Measurements from ENCODE around the gene HSPG2. TPM values are rescaled to one million over a fixed set of nuclear protein-coding genes. Genes with fewer than 3 reads are reported as not detected.
"Not testable (repeated sequence)": the region's sequence is repeated elsewhere in the genome, so short reads cannot be mapped to it uniquely, and the experiment has no call there.

Gene HSPG2
- total and polyA plus RNA-seq, 7 experiments from 2014 or later, result 1.0 to 20.8 (median 9.4) TPM

GRCh38 chr1:21924503-21925005 lies 12.6 kb downstream of the HSPG2 start:
- Mint-ChIP-seq H3K27me3 (peaks cover 0 to under 1% (median 0%) of the 10 kb centered on the region in 5 donors), H3K27ac (peak overlapping the region in 1 of 9 donors; percentile 6), H3K4me3 (no peak overlapping the region), H3K9me3 (no peaks in the 10 kb centered on the region), H3K36me3 (no peaks in the 10 kb centered on the region), H3K4me1 (no peaks in the 10 kb centered on the region)
- Histone ChIP-seq H3K27ac (ENCODE audit: low read depth, low read length) (no peak overlapping the region), H3K4me3 (ENCODE audit: low read length) (no peak overlapping the region), H3K4me1 (ENCODE audit: control insufficient read depth in 2 of 2, insufficient read depth in 2 of 2, low read length in 2 of 2) (no peaks in the 10 kb centered on the region), H3K27me3 (ENCODE audit: control insufficient read depth in 2 of 2, insufficient read depth in 2 of 2, low read length in 2 of 2) (no peaks in the 10 kb centered on the region), H3K36me3 (ENCODE audit: control insufficient read depth in 2 of 3, insufficient read depth in 3 of 3, low read length in 3 of 3) (no peaks in the 10 kb centered on the region), H3K9me3 (ENCODE audit: control insufficient read depth in 2 of 3, low read length in 3 of 3) (no peaks in the 10 kb centered on the region)
- POLR2A ChIA-PET, result no interaction called here
- CTCF ChIA-PET, result interaction anchor here (0.6 kb wide), 1 partner anchor 24 kb away, joined by 4 read pairs; no protein-coding TSS in a partner anchor
- intact Hi-C loops (cut with micrococcal nuclease), result no loop called here
- DNase-seq, result no peak
- ATAC-seq, result no peak

DNA sequence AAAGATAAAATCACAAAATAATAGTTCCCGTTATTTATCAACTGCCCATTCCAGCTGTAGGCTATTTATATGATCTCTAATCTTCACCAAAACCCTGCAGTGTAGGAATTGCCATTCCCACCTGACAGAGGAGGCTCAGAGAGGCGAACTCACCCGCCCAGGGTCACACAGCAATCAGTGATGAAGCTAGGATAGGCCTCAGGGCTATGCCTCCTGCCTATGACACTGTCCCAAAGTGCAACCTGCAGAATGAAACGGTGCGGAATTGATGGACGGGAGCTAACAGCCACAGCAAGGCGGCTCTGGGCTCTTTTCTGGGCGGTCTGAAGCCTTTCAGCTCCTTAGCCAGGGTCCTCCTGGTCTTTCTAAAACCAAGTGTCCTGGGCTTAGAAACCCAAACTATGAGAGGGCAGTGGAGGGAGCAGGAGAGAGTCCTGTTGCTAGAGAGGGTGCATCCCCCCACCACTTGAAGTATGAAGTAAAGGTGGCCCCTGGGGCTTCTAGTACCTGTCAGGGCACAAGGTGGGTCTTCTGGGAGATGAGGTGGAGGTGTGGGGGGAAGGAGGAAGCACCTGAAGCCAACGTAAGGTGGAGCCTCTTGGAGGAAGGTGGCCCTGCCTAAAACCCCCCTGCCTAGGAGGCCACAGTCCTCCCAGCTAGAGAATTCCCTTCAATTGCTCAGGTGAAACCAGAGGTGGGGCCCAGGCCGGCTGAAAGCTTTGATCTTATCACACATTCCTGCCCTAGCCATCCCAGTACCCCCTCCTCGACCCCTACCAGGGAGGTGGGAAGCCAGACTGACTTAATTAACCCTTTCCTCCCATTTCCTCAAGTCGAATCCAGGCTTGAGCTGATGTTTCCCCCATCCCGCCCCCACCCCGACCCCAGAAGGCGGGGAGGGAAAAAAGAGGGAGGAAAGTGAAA lies 14.8 kb downstream of the HSPG2 start:
- H3K27ac ChIP-seq (ENCODE audit: low read depth, low read length), result no peak overlapping the region
- H3K9me3 Mint-ChIP-seq, result no peaks in the 10 kb centered on the region
- ChIA-PET CTCF (interaction anchor here (0.6 kb wide), 1 partner anchor 33 kb away, joined by 3 read pairs; no protein-coding TSS in a partner anchor), POLR2A (no interaction called here)
- ATAC-seq (no peak), DNase-seq (no peak)
- no peak overlapping the region for H3K27ac Mint-ChIP-seq
- H3K27me3 Mint-ChIP-seq, result no peaks in the 10 kb centered on the region
- H3K36me3 ChIP-seq (ENCODE audit: control insufficient read depth in 2 of 3, insufficient read depth in 3 of 3, low read length in 3 of 3), result no peaks in the 10 kb centered on the region
- no peaks in the 10 kb centered on the region for H3K4me1 ChIP-seq (ENCODE audit: control insufficient read depth in 2 of 2, insufficient read depth in 2 of 2, low read length in 2 of 2)
- no peaks in the 10 kb centered on the region for H3K27me3 ChIP-seq (ENCODE audit: control insufficient read depth in 2 of 2, insufficient read depth in 2 of 2, low read length in 2 of 2)
- no peak overlapping the region for H3K4me3 ChIP-seq (ENCODE audit: low read length)
- no peak overlapping the region for H3K4me3 Mint-ChIP-seq
- H3K36me3 Mint-ChIP-seq, result no peaks in the 10 kb centered on the region
- H3K9me3 ChIP-seq (ENCODE audit: control insufficient read depth in 2 of 3, low read length in 3 of 3), result no peaks in the 10 kb centered on the region
- no peaks in the 10 kb centered on the region for H3K4me1 Mint-ChIP-seq
- intact Hi-C loops (cut with micrococcal nuclease), result no loop called here

DNA sequence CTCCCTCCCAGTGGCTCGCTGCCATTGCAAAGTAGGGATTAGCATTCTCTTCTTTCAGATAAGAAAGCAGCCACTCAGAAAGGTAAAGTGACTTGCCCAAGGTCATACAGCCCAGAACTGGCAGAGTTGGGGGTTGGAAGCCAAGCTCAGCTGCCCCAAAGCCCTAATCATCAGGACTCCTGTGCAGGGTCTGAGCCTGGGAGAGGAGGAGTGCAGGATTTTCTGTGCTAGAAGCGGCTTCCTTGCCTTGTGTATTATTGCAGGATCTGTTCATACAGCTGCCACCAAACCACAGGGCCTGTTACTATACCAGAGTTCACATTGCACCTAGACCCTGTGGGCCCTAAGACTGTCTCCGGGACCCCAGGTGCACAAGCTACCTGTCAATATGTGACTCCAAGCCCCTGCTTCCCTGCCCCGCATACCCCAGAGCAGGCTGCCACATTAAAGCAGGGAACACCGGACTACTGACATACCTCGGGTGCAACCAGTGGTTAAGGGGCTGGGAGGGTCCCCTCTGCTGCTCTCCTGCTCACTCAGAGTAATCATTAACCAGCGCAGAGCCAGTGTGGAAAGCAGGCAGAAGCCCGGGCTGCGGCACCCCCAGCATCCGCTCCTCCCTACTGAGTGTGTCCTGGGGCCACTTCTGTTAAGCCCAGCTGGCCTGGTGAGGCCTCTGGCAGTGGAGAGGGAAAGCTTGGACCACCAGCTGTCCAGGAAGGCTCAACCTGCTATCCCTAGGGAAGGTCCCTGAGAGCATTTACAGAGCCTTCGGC lies 15.8 kb downstream of the HSPG2 start:
- POLR2A ChIA-PET, result no interaction called here
- Histone ChIP-seq H3K27ac (ENCODE audit: low read depth, low read length) (no peak overlapping the region), H3K4me1 (ENCODE audit: control insufficient read depth in 2 of 2, insufficient read depth in 2 of 2, low read length in 2 of 2) (no peaks in the 10 kb centered on the region), H3K4me3 (ENCODE audit: low read length) (no peak overlapping the region), H3K9me3 (ENCODE audit: control insufficient read depth in 2 of 3, low read length in 3 of 3) (no peaks in the 10 kb centered on the region), H3K36me3 (ENCODE audit: control insufficient read depth in 2 of 3, insufficient read depth in 3 of 3, low read length in 3 of 3) (no peaks in the 10 kb centered on the region), H3K27me3 (ENCODE audit: control insufficient read depth in 2 of 2, insufficient read depth in 2 of 2, low read length in 2 of 2) (no peaks in the 10 kb centered on the region)
- Mint-ChIP-seq H3K9me3 (no peaks in the 10 kb centered on the region), H3K27ac (no peak overlapping the region), H3K4me1 (no peaks in the 10 kb centered on the region), H3K36me3 (no peaks in the 10 kb centered on the region), H3K27me3 (no peaks in the 10 kb centered on the region), H3K4me3 (no peak overlapping the region)
- CTCF ChIA-PET, result no interaction called here
- no peak for ATAC-seq
- DNase-seq, result no peak
- intact Hi-C loops (cut with micrococcal nuclease), result no loop called here

DNA sequence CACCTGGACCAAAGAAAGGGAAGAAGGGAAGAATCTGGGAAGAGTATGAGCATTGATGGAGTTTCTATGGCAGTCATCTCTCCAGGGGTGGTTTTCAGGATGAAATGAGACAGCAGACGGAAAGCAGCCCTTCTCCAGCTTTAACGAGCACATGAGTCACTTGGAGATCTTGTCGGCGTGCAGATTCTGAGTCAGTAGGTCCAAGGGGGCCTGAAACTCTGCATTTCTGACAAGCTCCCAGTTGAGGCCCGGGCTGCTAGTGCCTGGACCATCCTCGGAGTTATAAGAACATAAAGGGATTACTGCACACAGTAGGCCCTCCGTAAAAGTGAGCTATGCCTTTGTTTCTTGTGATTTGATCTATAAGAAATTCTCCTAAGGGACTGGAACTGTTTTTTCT lies 17.6 kb downstream of the HSPG2 start:
- intact Hi-C loops (cut with micrococcal nuclease), result no loop called here
- POLR2A ChIA-PET, result no interaction called here
- CTCF ChIA-PET, result interaction anchor here (0.6 kb wide), 1 partner anchor 141 kb away, joined by 6 read pairs; no protein-coding TSS in a partner anchor

GRCh38 chr1:21917239-21917631 lies 19.9 kb downstream of the HSPG2 start:
- H3K36me3 Mint-ChIP-seq; ATAC-seq; CTCF ChIA-PET; DNase-seq; H3K4me1 ChIP-seq (ENCODE audit: control insufficient read depth in 2 of 2, insufficient read depth in 2 of 2, low read length in 2 of 2); H3K36me3 ChIP-seq (ENCODE audit: control insufficient read depth in 2 of 3, insufficient read depth in 3 of 3, low read length in 3 of 3); intact Hi-C loops (cut with micrococcal nuclease); POLR2A ChIA-PET; H3K4me1 Mint-ChIP-seq; H3K27ac ChIP-seq (ENCODE audit: low read depth, low read length); H3K27me3 Mint-ChIP-seq; H3K27me3 ChIP-seq (ENCODE audit: control insufficient read depth in 2 of 2, insufficient read depth in 2 of 2, low read length in 2 of 2); H3K9me3 ChIP-seq (ENCODE audit: control insufficient read depth in 2 of 3, low read length in 3 of 3); H3K9me3 Mint-ChIP-seq; H3K27ac Mint-ChIP-seq; H3K4me3 ChIP-seq (ENCODE audit: low read length): not testable (repeated sequence)
- H3K4me3 Mint-ChIP-seq, result peak overlapping the region in 1 of 10 donors; percentile 20

More for the DNA sequence above, 17.6 kb downstream of the HSPG2 start:
- Histone ChIP-seq H3K9me3 (ENCODE audit: control insufficient read depth in 2 of 3, low read length in 3 of 3) (no peaks in the 10 kb centered on the region), H3K27ac (ENCODE audit: low read depth, low read length) (no peak overlapping the region), H3K27me3 (ENCODE audit: control insufficient read depth in 2 of 2, insufficient read depth in 2 of 2, low read length in 2 of 2) (no peaks in the 10 kb centered on the region), H3K4me3 (ENCODE audit: low read length) (no peak overlapping the region), H3K36me3 (ENCODE audit: control insufficient read depth in 2 of 3, insufficient read depth in 3 of 3, low read length in 3 of 3) (no peaks in the 10 kb centered on the region), H3K4me1 (ENCODE audit: control insufficient read depth in 2 of 2, insufficient read depth in 2 of 2, low read length in 2 of 2) (no peaks in the 10 kb centered on the region)
- no peaks in the 10 kb centered on the region for H3K27me3 Mint-ChIP-seq
- no peaks in the 10 kb centered on the region for H3K9me3 Mint-ChIP-seq
- no peak for ATAC-seq
- no peak overlapping the region for H3K27ac Mint-ChIP-seq
- DNase-seq, result no peak
- no peaks in the 10 kb centered on the region for H3K4me1 Mint-ChIP-seq
- H3K4me3 Mint-ChIP-seq, result no peak overlapping the region
- no peaks in the 10 kb centered on the region for H3K36me3 Mint-ChIP-seq

GRCh38 chr1:21916447-21917238 lies 20.5 kb downstream of the HSPG2 start:
- ATAC-seq (no peak), DNase-seq (no peak)
- ChIA-PET CTCF (no interaction called here), POLR2A (no interaction called here)
- Mint-ChIP-seq H3K4me3 (peak overlapping the region in 1 of 10 donors; percentile 20), H3K27me3 (no peaks in the 10 kb centered on the region), H3K4me1 (peaks cover 0 to 7% (median 2%) of the 10 kb centered on the region in 7 donors), H3K27ac (no peak overlapping the region), H3K9me3 (no peaks in the 10 kb centered on the region), H3K36me3 (no peaks in the 10 kb centered on the region)
- no peaks in the 10 kb centered on the region for H3K36me3 ChIP-seq (ENCODE audit: control insufficient read depth in 2 of 3, insufficient read depth in 3 of 3, low read length in 3 of 3)
- H3K9me3 ChIP-seq (ENCODE audit: control insufficient read depth in 2 of 3, low read length in 3 of 3), result no peaks in the 10 kb centered on the region
- no peak overlapping the region for H3K27ac ChIP-seq (ENCODE audit: low read depth, low read length)
- no peak overlapping the region for H3K4me3 ChIP-seq (ENCODE audit: low read length)
- intact Hi-C loops (cut with micrococcal nuclease), result no loop called here
- H3K4me1 ChIP-seq (ENCODE audit: control insufficient read depth in 2 of 2, insufficient read depth in 2 of 2, low read length in 2 of 2), result no peaks in the 10 kb centered on the region
- no peaks in the 10 kb centered on the region for H3K27me3 ChIP-seq (ENCODE audit: control insufficient read depth in 2 of 2, insufficient read depth in 2 of 2, low read length in 2 of 2)

All from naive thymus-derived CD4-positive, alpha-beta T cell (primary cell).